GM12891 (cell line): Measurements from ENCODE around the gene GIGYF2.

Source experiments
- POLR2A ChIP-seq: IDR thresholded peaks from 2 replicates; pipeline ENCODE4 v1.6.1; 2011; ENCODE audit warnings: low read depth, low read length, control low read depth
- POLR2AphosphoS5 ChIP-seq: IDR thresholded peaks from 2 replicates; pipeline ENCODE4 v1.6.1; 2011; ENCODE audit warnings: low read depth, low read length, control low read depth
- SPI1 ChIP-seq: IDR thresholded peaks from 2 replicates; pipeline ENCODE4 v1.6.1; 2011; ENCODE audit warnings: low read depth, low read length, control low read depth
- TAF1 ChIP-seq: IDR thresholded peaks from 2 replicates; pipeline ENCODE4 v1.6.1; 2011; ENCODE audit warnings: low read depth, low read length, control low read depth

GRCh38 chr2:232721261-232721660, 24.1 kb downstream of the GIGYF2 start:
- TF ChIP-seq POLR2A (no peak), SPI1 (no peak), TAF1 (no peak), POLR2AphosphoS5 (no peak)
